Liver (tissue), 9 donors: ENCODE results near the gene MOK. TPM values are rescaled to one million over a fixed set of nuclear protein-coding genes. Genes with fewer than 3 reads are reported as not detected.

ENCODE experiments used
- DNase-seq: peaks from one replicate; pipeline ENCODE4 v3.0.0-alpha.2; 2017; ENCODE audit warnings: low spot score
- H3K27ac ChIP-seq, 2 donors: one replicate each; pipeline ENCODE4 v1.7.0; 2013; ENCODE audit warnings: inconsistent platforms in 2 of 2, low read length in 2 of 2, control low read depth in 1 of 2, low read depth in 1 of 2, mild to moderate bottlenecking in 1 of 2
- H3K27me3 ChIP-seq, 4 donors: one replicate each; pipeline versions ENCODE4 v1.6.1 to v1.7.0; 2013; ENCODE audit warnings: low read length in 3 of 4, inconsistent platforms in 1 of 4, mild to moderate bottlenecking in 1 of 4, moderate library complexity in 1 of 4; ENCODE audit not compliant: control insufficient read depth in 4 of 4, insufficient read depth in 4 of 4
- H3K36me3 ChIP-seq, 4 donors: one replicate each; pipeline versions ENCODE4 v1.6.1 to v1.7.0; 2013; ENCODE audit warnings: low read length in 3 of 4, mild to moderate bottlenecking in 3 of 4, low read depth in 1 of 4, moderate library complexity in 1 of 4; ENCODE audit not compliant: control insufficient read depth in 4 of 4, insufficient read depth in 3 of 4
- H3K4me1 ChIP-seq, 4 donors: one replicate each; pipeline versions ENCODE4 v1.6.1 to v1.7.0; 2013; ENCODE audit warnings: low read length in 3 of 4, mild to moderate bottlenecking in 3 of 4, moderate library complexity in 1 of 4; ENCODE audit not compliant: control insufficient read depth in 4 of 4, insufficient read depth in 4 of 4
- H3K4me3 ChIP-seq, 3 donors: one replicate each; pipeline versions ENCODE4 v1.6.1 to v1.7.0; 2013; ENCODE audit warnings: low read length in 3 of 3, control low read depth in 1 of 3, low read depth in 1 of 3, mild to moderate bottlenecking in 1 of 3
- H3K9ac ChIP-seq, 2 donors: one replicate each; pipeline ENCODE4 v1.7.0; 2013; ENCODE audit warnings: low read length in 2 of 2, mild to moderate bottlenecking in 2 of 2, moderate library complexity in 2 of 2, control low read depth in 1 of 2, low read depth in 1 of 2
- H3K9me3 ChIP-seq, 4 donors: one replicate each; pipeline versions ENCODE4 v1.6.1 to v1.7.0; 2013; ENCODE audit warnings: low read length in 3 of 4; ENCODE audit not compliant: control insufficient read depth in 4 of 4
- ATF3 ChIP-seq: IDR thresholded peaks from 2 replicates; pipeline ENCODE4 v1.6.1; 2016; ENCODE audit warnings: antibody characterized with exemption
- CTCF ChIP-seq: fragments of 150-350 bp; IDR thresholded peaks from 2 replicates; pipeline ENCODE4 v1.5.1; 2017; ENCODE audit warnings: improper control_type of control experiment, low read depth, low read length; ENCODE audit not compliant: missing input control
- EGR1 ChIP-seq, 2 donors: IDR thresholded peaks; 2 replicates each; pipeline ENCODE4 v1.6.1; 2016 to 2018; ENCODE audit warnings: antibody characterized with exemption in 2 of 2, low read depth in 2 of 2
- FOXA1 ChIP-seq: IDR thresholded peaks from 2 replicates; pipeline ENCODE4 v1.6.1; 2016; ENCODE audit warnings: antibody characterized with exemption
- FOXA2 ChIP-seq: IDR thresholded peaks from 2 replicates; pipeline ENCODE4 v1.6.1; 2016; ENCODE audit warnings: antibody characterized with exemption
- GABPA ChIP-seq, 2 donors: IDR thresholded peaks in 1 of 2; conservative IDR thresholded peaks in 1 of 2; 2 replicates each; pipeline ENCODE4 v1.6.1; 2016; ENCODE audit warnings: antibody characterized with exemption in 2 of 2, mild to moderate bottlenecking in 1 of 2, moderate library complexity in 1 of 2
- HNF4A ChIP-seq, 2 donors: conservative IDR thresholded peaks; 2 replicates each; pipeline ENCODE4 v1.6.1; 2016; ENCODE audit warnings: antibody characterized with exemption in 2 of 2, mild to moderate bottlenecking in 2 of 2
- HNF4G ChIP-seq: IDR thresholded peaks from 2 replicates; pipeline ENCODE4 v1.6.1; 2016; ENCODE audit warnings: antibody characterized with exemption
- JUND ChIP-seq, 2 donors: IDR thresholded peaks; 2 replicates each; pipeline ENCODE4 v1.6.1; 2016; ENCODE audit warnings: antibody characterized with exemption in 2 of 2
- MAX ChIP-seq: IDR thresholded peaks from 2 replicates; pipeline ENCODE4 v1.6.1; 2016; ENCODE audit warnings: antibody characterized with exemption
- NR2F2 ChIP-seq: IDR thresholded peaks from 2 replicates; pipeline ENCODE4 v1.6.1; 2016; ENCODE audit warnings: antibody characterized with exemption
- RAD21 ChIP-seq, 2 donors: IDR thresholded peaks; 2 replicates each; pipeline ENCODE4 v1.6.1; 2016; ENCODE audit warnings: antibody characterized with exemption in 2 of 2, mild to moderate bottlenecking in 2 of 2
- REST ChIP-seq: IDR thresholded peaks from 2 replicates; pipeline ENCODE4 v1.6.1; 2016; ENCODE audit warnings: antibody characterized with exemption, mild to moderate bottlenecking
- RXRA ChIP-seq, 2 donors: IDR thresholded peaks; 2 replicates each; pipeline ENCODE4 v1.6.1; 2017 to 2018; ENCODE audit warnings: antibody characterized with exemption in 2 of 2, mild to moderate bottlenecking in 1 of 2
- SP1 ChIP-seq: IDR thresholded peaks from 2 replicates; pipeline ENCODE4 v1.6.1; 2018; ENCODE audit warnings: antibody characterized with exemption, mild to moderate bottlenecking
- TAF1 ChIP-seq: conservative IDR thresholded peaks from 2 replicates; pipeline ENCODE4 v1.6.1; 2016; ENCODE audit warnings: antibody characterized with exemption, mild to moderate bottlenecking
- YY1 ChIP-seq: IDR thresholded peaks from 2 replicates; pipeline ENCODE4 v1.6.1; 2016; ENCODE audit warnings: antibody characterized with exemption, mild to moderate bottlenecking
- ZBTB33 ChIP-seq: IDR thresholded peaks from 2 replicates; pipeline ENCODE4 v1.6.1; 2016; ENCODE audit warnings: antibody characterized with exemption
- WGBS: extraction: QIAGEN DNeasy Blood & Tissue Kit; methylation state at CpG from one replicate; pipeline ENCODE4 v1.1.7; 2013; 5-methylcytosine and 5-hydroxymethylcytosine counted together
- polyA plus RNA-seq, 2 donors: library from polyadenylated mRNA; stranded (reverse) in 1 of 2; unstranded in 1 of 2; fragments of 200-250 nt in 1 of 2; fragments of >200 nt in 1 of 2; fragmentation: Nextera tagmentation in 1 of 2; extraction: Ambion mirVana in 1 of 2; gene quantifications; one replicate each; pipeline versions ENCODE4 v1.2.1 to v1.2.3, GENCODE V29; 2013 to 2015
- total RNA-seq, 2 donors: library from RNA; depleted of rRNA; stranded (reverse); fragments of >200 nt; gene quantifications; one replicate each; pipeline ENCODE4 v1.2.3, GENCODE V29; 2014
- donor health status: healthy.
- donor health status: healthy.
- donor health status: healthy.
- donor health status: healthy.
- donor health status: healthy.

The MOK gene
- total and polyA plus RNA-seq, 4 donors, result 2.4 to 6.4 (median 2.9) TPM

- Histone ChIP-seq H3K27ac (no peak overlapping the region), H3K27me3 (no peaks in the 10 kb centered on the region), H3K9me3 (no peaks in the 10 kb centered on the region), H3K9ac (no peak overlapping the region), H3K4me3 (no peak overlapping the region), H3K4me1 (peaks cover 0 to 10% (median 6%) of the 10 kb centered on the region in 4 donors), H3K36me3 (peaks cover 0 to 5% (median under 1%) of the 10 kb centered on the region in 4 donors)
- no peak for DNase-seq
- TF ChIP-seq JUND (IDR thresholded peaks at IDR 0.05) (no peak), HNF4A (conservative IDR thresholded peaks at IDR 0.05) (no peak), ZBTB33 (no peak), MAX (no peak), FOXA2 (no peak), ATF3 (no peak), EGR1 (IDR thresholded peaks at IDR 0.05; ENCODE audit: low read depth in 2 of 2) (no peak), RAD21 (IDR thresholded peaks at IDR 0.05) (no peak), TAF1 (no peak), SP1 (no peak), HNF4G (no peak), YY1 (no peak), NR2F2 (no peak), CTCF (no peak), RXRA (IDR thresholded peaks at IDR 0.05) (no peak), FOXA1 (no peak), GABPA (IDR thresholded peaks at IDR 0.05 in 1 of 2, conservative IDR thresholded peaks at IDR 0.05 in 1 of 2) (no peak), REST (no peak)
- 95% methylated on average over 14 of the region's 14 CpGs for WGBS
Observed at GRCh38 chr14:102326583-102326982, 21.6 kb upstream of the MOK start.
